H9 (cell line): ENCODE data around the gene GHR. TPM values are rescaled to one million over a fixed set of nuclear protein-coding genes. Genes with fewer than 3 reads are reported as not detected.

Experiments used
- DNase-seq: peaks from one replicate; pipeline ENCODE4 v3.0.0-alpha.2; 2017
- H2AFZ ChIP-seq: one replicate; pipeline ENCODE4 v1.6.1; 2013; ENCODE audit warnings: mild to moderate bottlenecking, low read length, control low read depth, moderate library complexity
- H2AK5ac ChIP-seq: 2 replicates; pipeline ENCODE4 v1.6.1; 2013; ENCODE audit warnings: low read length, control low read depth, mixed read lengths; ENCODE audit not compliant: insufficient read length
- H2BK120ac ChIP-seq: one replicate; pipeline ENCODE4 v1.6.1; 2013; ENCODE audit warnings: low read depth, mild to moderate bottlenecking, low read length, control low read depth, inconsistent platforms; ENCODE audit not compliant: poor library complexity, severe bottlenecking
- H2BK12ac ChIP-seq: 2 replicates; pipeline ENCODE4 v1.6.1; 2013; ENCODE audit warnings: low read length, control low read depth, mixed read lengths, low read depth; ENCODE audit not compliant: insufficient read length
- H2BK15ac ChIP-seq: 2 replicates; pipeline ENCODE4 v1.6.1; 2013; ENCODE audit warnings: low read depth, low read length, control low read depth
- H2BK20ac ChIP-seq: one replicate; pipeline ENCODE4 v1.6.1; 2013; ENCODE audit warnings: low read depth, mild to moderate bottlenecking, low read length, control low read depth, inconsistent platforms; ENCODE audit not compliant: poor library complexity, severe bottlenecking
- H2BK5ac ChIP-seq: 2 replicates; pipeline ENCODE4 v1.6.1; 2013; ENCODE audit warnings: low read length, control low read depth, mixed read lengths; ENCODE audit not compliant: insufficient read length
- H3K14ac ChIP-seq: 2 replicates; pipeline ENCODE4 v1.6.1; 2013; ENCODE audit warnings: low read length, control low read depth; ENCODE audit not compliant: insufficient read depth
- H3K18ac ChIP-seq: 2 replicates; pipeline ENCODE4 v1.6.1; 2013; ENCODE audit warnings: low read depth, mild to moderate bottlenecking, mixed read lengths, low read length, control low read depth; ENCODE audit not compliant: insufficient read length
- H3K23ac ChIP-seq: 2 replicates; pipeline ENCODE4 v1.6.1; 2013; ENCODE audit warnings: low read length, control low read depth, mixed read lengths, low read depth; ENCODE audit not compliant: insufficient read length
- H3K23me2 ChIP-seq: 2 replicates; pipeline ENCODE4 v1.6.1; 2013; ENCODE audit warnings: low read depth, mild to moderate bottlenecking, mixed read lengths, low read length, control low read depth; ENCODE audit not compliant: insufficient read length, poor library complexity, severe bottlenecking
- H3K27ac ChIP-seq: 2 replicates; pipeline ENCODE4 v1.5.1; 2013; ENCODE audit warnings: low read length, control low read depth, mixed read lengths, low read depth; ENCODE audit not compliant: insufficient read length
- H3K27me3 ChIP-seq: 2 replicates; pipeline ENCODE4 v1.6.1; 2013; ENCODE audit warnings: low read length, control low read depth, inconsistent platforms; ENCODE audit not compliant: insufficient read depth
- H3K4ac ChIP-seq: 2 replicates; pipeline ENCODE4 v1.6.1; 2013; ENCODE audit warnings: low read depth, mild to moderate bottlenecking, control low read depth, inconsistent platforms, low read length, moderate library complexity
- H3K4me1 ChIP-seq: 2 replicates; pipeline ENCODE4 v1.6.1; 2013; ENCODE audit warnings: low read length, control low read depth, inconsistent platforms; ENCODE audit not compliant: insufficient read depth
- H3K4me2 ChIP-seq: 2 replicates; pipeline ENCODE4 v1.6.1; 2013; ENCODE audit warnings: low read length, control low read depth, mixed read lengths; ENCODE audit not compliant: insufficient read length, insufficient read depth
- H3K56ac ChIP-seq: 2 replicates; pipeline ENCODE4 v1.6.1; 2013; ENCODE audit warnings: low read depth, mild to moderate bottlenecking, mixed read lengths, low read length, control low read depth; ENCODE audit not compliant: insufficient read length
- H3K79me1 ChIP-seq: 2 replicates; pipeline ENCODE4 v1.6.1; 2013; ENCODE audit warnings: low read depth, mild to moderate bottlenecking, moderate library complexity, low read length, control low read depth, inconsistent platforms; ENCODE audit not compliant: insufficient read depth, poor library complexity, severe bottlenecking
- H3K79me2 ChIP-seq: 2 replicates; pipeline ENCODE4 v1.6.1; 2013; ENCODE audit warnings: low read length, control low read depth, inconsistent platforms; ENCODE audit not compliant: insufficient read depth
- H3K9ac ChIP-seq: 2 replicates; pipeline ENCODE4 v1.6.1; 2013; ENCODE audit warnings: low read length, control low read depth, mixed read lengths; ENCODE audit not compliant: insufficient read length; ENCODE audit errors: extremely low read depth
- H3K9me3 ChIP-seq: one replicate; pipeline ENCODE4 v1.6.1; 2013; ENCODE audit warnings: low read depth, low read length, inconsistent platforms; ENCODE audit not compliant: control insufficient read depth
- H3T11ph ChIP-seq: one replicate; pipeline ENCODE4 v1.6.1; 2013; ENCODE audit warnings: mild to moderate bottlenecking, low read length, control low read depth, inconsistent platforms
- H4K20me1 ChIP-seq: one replicate; pipeline ENCODE4 v1.6.1; 2013; ENCODE audit not compliant: control insufficient read depth, insufficient read length, insufficient read depth
- H4K5ac ChIP-seq: 2 replicates; pipeline ENCODE4 v1.6.1; 2013; ENCODE audit warnings: low read depth, mild to moderate bottlenecking, mixed read lengths, low read length, control low read depth; ENCODE audit not compliant: insufficient read length
- H4K8ac ChIP-seq: replicated peaks from 2 replicates; pipeline ENCODE4 v1.6.1; 2013; ENCODE audit warnings: low read length, control low read depth, mixed read lengths, low read depth; ENCODE audit not compliant: insufficient read length
- H4K91ac ChIP-seq: 2 replicates; pipeline ENCODE4 v1.6.1; 2013; ENCODE audit warnings: low read depth, mild to moderate bottlenecking, moderate library complexity, mixed read lengths, low read length, control low read depth; ENCODE audit not compliant: insufficient read length
- H3K27ac Mint-ChIP-seq, 3 experiments: 2 replicates in 2 of 3; 3 replicates in 1 of 3; pipeline ENCODE4 v1.8.0; 2020 to 2021; ENCODE audit warnings: mixed read lengths in 3 of 3, mild to moderate bottlenecking in 1 of 3, moderate library complexity in 1 of 3
- H3K27me3 Mint-ChIP-seq: 2 replicates; pipeline ENCODE4 v1.8.0; 2021; ENCODE audit warnings: low read depth, mild to moderate bottlenecking, moderate library complexity, mixed read lengths
- H3K36me3 Mint-ChIP-seq, 3 experiments: 2 replicates in 2 of 3; 3 replicates in 1 of 3; pipeline ENCODE4 v1.8.0; 2020 to 2021; ENCODE audit warnings: low read depth in 3 of 3, mixed read lengths in 3 of 3; ENCODE audit not compliant: insufficient read depth in 1 of 3
- H3K4me1 Mint-ChIP-seq, 2 experiments: 2 replicates each; pipeline ENCODE4 v1.8.0; 2020; ENCODE audit warnings: mixed read lengths in 2 of 2
- H3K4me3 Mint-ChIP-seq, 2 experiments: 2 replicates in 1 of 2; 3 replicates in 1 of 2; pipeline ENCODE4 v1.8.0; 2020 to 2021; ENCODE audit warnings: mild to moderate bottlenecking in 2 of 2, mixed read lengths in 2 of 2, moderate library complexity in 1 of 2
- H3K9me3 Mint-ChIP-seq, 2 experiments: 2 replicates in 1 of 2; 3 replicates in 1 of 2; pipeline ENCODE4 v1.8.0; 2020; ENCODE audit warnings: mild to moderate bottlenecking in 2 of 2, mixed read lengths in 2 of 2, moderate library complexity in 1 of 2
- WGBS: extraction: QIAGEN DNeasy Blood & Tissue Kit; methylation state at CpG from one replicate; pipeline ENCODE4 v1.1.7; 2013; ENCODE audit warnings: missing lambda C conversion rate, low lambda C conversion rate, mixed read lengths; ENCODE audit not compliant: insufficient read length; ENCODE audit errors: extremely low coverage; 5-methylcytosine and 5-hydroxymethylcytosine counted together
- total RNA-seq: library from RNA; stranded (reverse); gene quantifications from 2 replicates; pipeline ENCODE4 v1.2.1, GENCODE V29; 2021
- TF ChIP-seq, protein P1 (sequence below): fragments of 200-600 bp; sonication (generic); conservative IDR thresholded peaks from 3 replicates; pipeline ENCODE4 v1.8.0; 2021; ENCODE audit warnings: antibody characterized with exemption, mild to moderate bottlenecking

The GHR gene
- total RNA-seq, 1 experiment from 2014 or later: 0.20 TPM

DNA sequence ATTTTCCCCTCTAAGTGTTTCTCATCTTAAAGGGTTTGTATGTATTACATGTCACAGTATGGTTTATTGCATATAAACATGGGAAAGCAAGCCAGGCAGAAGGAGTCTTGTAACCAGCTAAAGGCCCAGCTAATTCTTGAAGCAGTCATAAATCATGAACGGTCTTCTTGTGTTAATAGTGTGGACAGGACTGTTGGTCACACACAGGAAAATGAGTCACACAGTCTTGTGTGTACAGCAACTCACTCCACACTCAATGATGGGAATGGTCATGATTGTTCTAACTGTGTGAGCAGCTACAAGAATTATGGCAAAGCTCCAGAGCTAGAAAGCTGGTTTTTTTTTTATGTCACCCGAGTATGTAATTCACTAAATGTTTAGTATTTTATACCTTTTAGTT is 123.9 kb downstream of the GHR start:
- Histone ChIP-seq H4K5ac (no peak overlapping the region), H4K91ac (no peak overlapping the region), H3K23ac (no peak overlapping the region), H3K56ac (no peak overlapping the region), H2BK5ac (no peak overlapping the region), H2BK15ac (no peak overlapping the region), H3K27me3 (no peaks in the 10 kb centered on the region), H3K14ac (no peak overlapping the region), H2AFZ (no peak overlapping the region), H3K4me2 (no peak overlapping the region), H3K4me1 (no peaks in the 10 kb centered on the region), H3K79me2 (no peaks in the 10 kb centered on the region), H3K18ac (no peak overlapping the region), H3K4ac (no peak overlapping the region), H2BK120ac (no peak overlapping the region), H3K79me1 (no peaks in the 10 kb centered on the region), H3T11ph (no peak overlapping the region), H3K23me2 (no peaks in the 10 kb centered on the region), H4K20me1 (no peaks in the 10 kb centered on the region), H2BK12ac (no peak overlapping the region), H3K9me3 (no peaks in the 10 kb centered on the region), H3K9ac (no peak overlapping the region), H4K8ac (no peak overlapping the region), H2BK20ac (no peak overlapping the region), H2AK5ac (no peak overlapping the region), H3K27ac (no peak overlapping the region)
- no peaks in the 10 kb centered on the region for H3K9me3 Mint-ChIP-seq
- WGBS: no CpG with 5 or more reads among the region's 2 CpGs
- H3K27ac Mint-ChIP-seq: no peak overlapping the region
- no peak for DNase-seq
- H3K27me3 Mint-ChIP-seq: no peaks in the 10 kb centered on the region
- H3K4me3 Mint-ChIP-seq: no peak overlapping the region
- H3K36me3 Mint-ChIP-seq: no peaks in the 10 kb centered on the region; a peak in 1 of 7 replicates
- TF ChIP-seq, protein P1, sequence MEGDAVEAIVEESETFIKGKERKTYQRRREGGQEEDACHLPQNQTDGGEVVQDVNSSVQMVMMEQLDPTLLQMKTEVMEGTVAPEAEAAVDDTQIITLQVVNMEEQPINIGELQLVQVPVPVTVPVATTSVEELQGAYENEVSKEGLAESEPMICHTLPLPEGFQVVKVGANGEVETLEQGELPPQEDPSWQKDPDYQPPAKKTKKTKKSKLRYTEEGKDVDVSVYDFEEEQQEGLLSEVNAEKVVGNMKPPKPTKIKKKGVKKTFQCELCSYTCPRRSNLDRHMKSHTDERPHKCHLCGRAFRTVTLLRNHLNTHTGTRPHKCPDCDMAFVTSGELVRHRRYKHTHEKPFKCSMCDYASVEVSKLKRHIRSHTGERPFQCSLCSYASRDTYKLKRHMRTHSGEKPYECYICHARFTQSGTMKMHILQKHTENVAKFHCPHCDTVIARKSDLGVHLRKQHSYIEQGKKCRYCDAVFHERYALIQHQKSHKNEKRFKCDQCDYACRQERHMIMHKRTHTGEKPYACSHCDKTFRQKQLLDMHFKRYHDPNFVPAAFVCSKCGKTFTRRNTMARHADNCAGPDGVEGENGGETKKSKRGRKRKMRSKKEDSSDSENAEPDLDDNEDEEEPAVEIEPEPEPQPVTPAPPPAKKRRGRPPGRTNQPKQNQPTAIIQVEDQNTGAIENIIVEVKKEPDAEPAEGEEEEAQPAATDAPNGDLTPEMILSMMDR: no peak
- H3K4me1 Mint-ChIP-seq: no peaks in the 10 kb centered on the region
